HepG2 (cell line): Measurements from ENCODE around the gene ELL3. TPM values are rescaled to one million over a fixed set of nuclear protein-coding genes. Genes with fewer than 3 reads are reported as not detected.

ENCODE experiments used
- CAMTA2 ChIP-seq: sonication (generic); formaldehyde crosslinking; IDR thresholded peaks from 2 replicates; pipeline ENCODE4 v1.4.0; 2020; ENCODE audit warnings: mild to moderate bottlenecking, missing genetic modification reagents, borderline replicate concordance
- CREBL2 ChIP-seq: sonication (generic); formaldehyde crosslinking; IDR thresholded peaks from 2 replicates; pipeline ENCODE4 v1.8.1; 2023; ENCODE audit warnings: missing genetic modification reagents, mild to moderate bottlenecking, borderline replicate concordance
- GLI4 ChIP-seq: sonication (generic); formaldehyde crosslinking; IDR thresholded peaks from 2 replicates; pipeline ENCODE4 v1.5.1; 2020; ENCODE audit warnings: missing genetic modification reagents, mild to moderate bottlenecking, moderate library complexity, borderline replicate concordance
- NCOR1 ChIP-seq: fragments of 200-600 bp; sonication (generic); IDR thresholded peaks from 2 replicates; pipeline ENCODE4 v1.7.0; 2017; ENCODE audit warnings: antibody characterized with exemption, low read length, borderline replicate concordance
- ZBTB10 ChIP-seq: sonication (generic); formaldehyde crosslinking; IDR thresholded peaks from 2 replicates; pipeline ENCODE4 v1.4.0; 2020; ENCODE audit warnings: missing genetic modification reagents, borderline replicate concordance
- ZBTB26 ChIP-seq: IDR thresholded peaks from 2 replicates; pipeline ENCODE4 v1.6.1; 2016; ENCODE audit warnings: missing compliant biosample characterization, missing genetic modification reagents, borderline replicate concordance
- ZFY ChIP-seq: sonication (generic); formaldehyde crosslinking; IDR thresholded peaks from 2 replicates; pipeline ENCODE4 v1.4.0; 2020; ENCODE audit warnings: missing genetic modification reagents
- ZNF138 ChIP-seq: sonication (generic); formaldehyde crosslinking; IDR thresholded peaks from 2 replicates; pipeline ENCODE4 v1.5.0; 2020; ENCODE audit warnings: mild to moderate bottlenecking, low read depth, missing genetic modification reagents
- ZNF407 ChIP-seq: sonication (generic); formaldehyde crosslinking; IDR thresholded peaks from one replicate; pipeline ENCODE4 v1.5.1; 2020; ENCODE audit warnings: mild to moderate bottlenecking, missing genetic modification reagents; ENCODE audit errors: not compliant biosample characterization
- ZNF451 ChIP-seq: sonication (generic); formaldehyde crosslinking; IDR thresholded peaks from 2 replicates; pipeline ENCODE4 v1.5.0; 2020; ENCODE audit warnings: mild to moderate bottlenecking, missing genetic modification reagents
- ZNF501 ChIP-seq: sonication (generic); formaldehyde crosslinking; IDR thresholded peaks from 2 replicates; pipeline ENCODE4 v1.5.1; 2020; ENCODE audit warnings: mild to moderate bottlenecking, moderate library complexity, missing genetic modification reagents
- ZNF503 ChIP-seq: sonication (generic); formaldehyde crosslinking; IDR thresholded peaks from 2 replicates; pipeline ENCODE4 v1.4.0; 2020; ENCODE audit warnings: missing genetic modification reagents
- ZNF660 ChIP-seq: sonication (generic); formaldehyde crosslinking; IDR thresholded peaks from 2 replicates; pipeline ENCODE4 v1.5.1; 2020; ENCODE audit warnings: mild to moderate bottlenecking, low read depth, missing genetic modification reagents, borderline replicate concordance
- ZNF670 ChIP-seq: sonication (generic); formaldehyde crosslinking; IDR thresholded peaks from 2 replicates; pipeline ENCODE4 v1.8.0; 2022; ENCODE audit warnings: mild to moderate bottlenecking, missing genetic modification reagents, borderline replicate concordance
- ZSCAN22 ChIP-seq: sonication (generic); formaldehyde crosslinking; IDR thresholded peaks from 2 replicates; pipeline ENCODE4 v1.4.0; 2020; ENCODE audit warnings: mild to moderate bottlenecking, missing genetic modification reagents
- polyA plus RNA-seq, 8 experiments: library from polyadenylated mRNA; depleted of rRNA in 3 of 8; stranded (reverse) in 7 of 8; unstranded in 1 of 8; fragments of >200 nt; fragmentation: Illumina TruSeq in 4 of 8; extraction: Trizol in 4 of 8; gene quantifications; 2 replicates each; pipeline versions ENCODE4 v1.2.1 to v1.2.3, GENCODE V29; 2011 to 2016; ENCODE audit warnings: low read depth in 4 of 8, missing spikeins in 1 of 8, mixed read lengths in 1 of 8; ENCODE audit not compliant: insufficient read depth in 1 of 8
- total RNA-seq, 5 experiments: library from RNA; depleted of rRNA; stranded (reverse); fragments of >200 nt; fragmentation: Illumina TruSeq; extraction: Trizol; gene quantifications; 2 replicates each; pipeline ENCODE4 v1.2.3, GENCODE V29; 2016; ENCODE audit warnings: low read depth in 1 of 5

The ELL3 gene
- total and polyA plus RNA-seq, 2 of the 13 experiments (the other 11 are each of a cell fraction or from before 2014, with no cell fraction given): 6.1 to 8.8 TPM

- TF ChIP-seq ZNF407 (CRISPR knock-in tag): no peak
- no peak for TF ChIP-seq ZNF660 (CRISPR knock-in tag)
- TF ChIP-seq CAMTA2 (CRISPR knock-in tag): no peak
- no peak for TF ChIP-seq ZNF503 (CRISPR knock-in tag)
- no peak for TF ChIP-seq ZNF501 (CRISPR knock-in tag)
- TF ChIP-seq CREBL2 (CRISPR knock-in tag): no peak
- TF ChIP-seq ZNF670: no peak
- no peak for TF ChIP-seq ZSCAN22 (CRISPR knock-in tag)
- no peak for TF ChIP-seq NCOR1
- peak; percentile 9; the same call in 1 of the 2 replicates for TF ChIP-seq ZNF138 (CRISPR knock-in tag)
- TF ChIP-seq GLI4: no peak
- 0 out of 2 replicates have a peak, but pooled peaks have one; percentile 8 for TF ChIP-seq ZBTB26 (CRISPR knock-in tag)
- TF ChIP-seq ZBTB10: no peak
- TF ChIP-seq ZNF451 (CRISPR knock-in tag): 0 out of 2 replicates have a peak, but pooled peaks have one; percentile 13
- 0 out of 2 replicates have a peak, but pooled peaks have one; percentile 2 for TF ChIP-seq ZFY
Observed at GRCh38 chr15:43799945-43800285, 23.1 kb upstream of the ELL3 start, which contains the start of gene SERINC4 (continued).
